NCI-H1694 treated with DMSO at 0.1 percent for 48 hours (cell line): Measurements from ENCODE around the gene PTPRM.

Experiments used
- DNase-seq: peaks from one replicate; lab custom pipeline; 2025; lab: John Stamatoyannopoulos, UW

Gene PTPRM

DNA sequence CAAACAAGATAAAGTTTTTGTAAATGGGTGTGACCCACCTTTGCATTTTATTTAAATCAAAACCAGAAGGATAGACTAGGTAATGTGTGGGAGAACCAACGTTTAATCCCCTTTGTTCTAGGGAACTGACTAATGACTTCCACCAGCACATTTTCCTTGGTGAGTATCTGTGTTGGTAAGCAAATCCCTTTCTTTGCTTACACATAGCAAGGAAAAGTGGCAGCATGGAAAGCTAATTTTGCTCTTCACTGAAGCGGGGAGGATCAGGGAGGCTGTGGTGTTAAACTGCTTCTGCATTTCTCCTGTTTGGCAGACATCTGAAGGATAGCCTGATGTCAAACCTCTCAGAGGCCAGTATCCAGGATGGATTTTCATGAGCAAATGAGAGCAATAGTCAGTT, 331.1 kb downstream of the PTPRM start:
- no peak for DNase-seq

DNA sequence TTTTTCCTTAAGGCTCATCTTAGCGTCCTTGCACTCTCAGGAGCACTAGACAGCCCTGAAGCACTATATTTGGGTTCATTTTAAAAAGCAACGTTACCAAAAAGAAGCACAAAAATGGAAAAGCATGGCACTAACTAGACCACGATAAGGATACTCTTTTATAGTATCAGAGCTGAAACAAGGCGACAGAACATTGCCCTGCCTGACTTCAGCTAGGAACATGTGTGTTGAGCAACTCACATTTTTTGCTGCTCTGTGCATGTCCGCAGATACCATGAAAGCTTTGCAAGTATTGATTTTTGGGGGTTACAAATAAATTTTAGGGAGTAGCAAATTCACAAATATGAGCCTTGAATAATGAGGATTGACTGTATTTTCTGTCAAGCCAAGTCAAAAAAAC, 332.0 kb downstream of the PTPRM start:
- DNase-seq = no peak

DNA sequence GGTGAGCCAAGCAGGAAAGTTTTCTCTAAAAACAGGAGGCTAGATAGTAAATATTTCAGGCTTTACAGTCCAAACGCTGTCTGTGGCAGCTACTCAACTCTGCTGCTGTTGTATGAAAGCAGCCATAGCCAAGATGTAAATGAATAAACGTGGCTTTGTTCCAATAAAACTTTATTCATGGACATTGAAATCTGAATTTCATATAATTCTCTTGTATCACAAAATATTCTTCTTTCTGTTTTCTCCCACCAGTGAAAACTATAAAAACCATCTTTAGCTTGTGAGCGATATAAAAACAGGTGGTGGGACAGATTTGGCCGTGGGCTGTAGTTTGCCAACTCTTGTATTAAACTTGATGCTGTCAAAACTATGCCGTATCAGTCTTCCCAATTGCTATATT, 333.0 kb downstream of the PTPRM start:
- no peak for DNase-seq

DNA sequence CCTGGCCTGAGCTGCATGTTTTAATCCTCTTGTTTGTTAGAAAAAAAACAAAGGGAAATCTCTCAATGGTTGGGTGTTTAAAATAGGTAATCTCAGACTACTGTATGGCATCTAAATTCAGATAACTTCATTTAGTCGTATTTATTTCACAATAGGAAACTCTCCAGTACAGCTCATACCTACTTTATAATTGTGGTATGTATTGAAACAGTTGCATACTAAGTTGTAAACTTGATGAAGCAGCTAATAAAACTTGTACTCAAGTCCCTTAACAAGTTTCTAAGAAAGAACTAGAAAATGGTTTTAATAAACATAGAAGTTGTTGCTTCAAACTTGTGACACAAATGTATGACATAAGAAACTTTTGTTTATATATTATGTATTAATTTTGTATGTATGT, 334.5 kb downstream of the PTPRM start:
- DNase-seq = no peak

DNA sequence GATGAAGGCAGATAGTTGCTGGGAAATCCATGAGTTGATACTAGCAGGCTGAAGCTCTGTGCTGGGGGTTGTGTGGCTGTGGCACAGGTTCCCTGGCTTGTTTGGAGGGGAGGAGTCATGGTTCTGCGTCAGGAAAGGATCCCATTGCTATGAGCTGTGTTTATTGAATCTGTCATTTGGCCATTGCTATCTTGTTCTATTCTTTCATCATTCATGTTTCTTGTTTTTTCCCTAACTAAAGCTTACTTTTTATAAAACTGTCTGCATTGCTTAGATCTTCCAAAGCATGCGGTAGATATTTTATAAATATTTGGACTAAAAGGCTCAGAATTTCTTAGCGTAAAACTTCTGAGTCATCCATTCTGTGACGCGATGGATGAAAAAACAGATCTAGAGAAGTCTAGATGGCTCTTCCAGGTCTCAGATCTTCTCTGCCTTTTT, 335.3 kb downstream of the PTPRM start:
- DNase-seq = no peak

DNA sequence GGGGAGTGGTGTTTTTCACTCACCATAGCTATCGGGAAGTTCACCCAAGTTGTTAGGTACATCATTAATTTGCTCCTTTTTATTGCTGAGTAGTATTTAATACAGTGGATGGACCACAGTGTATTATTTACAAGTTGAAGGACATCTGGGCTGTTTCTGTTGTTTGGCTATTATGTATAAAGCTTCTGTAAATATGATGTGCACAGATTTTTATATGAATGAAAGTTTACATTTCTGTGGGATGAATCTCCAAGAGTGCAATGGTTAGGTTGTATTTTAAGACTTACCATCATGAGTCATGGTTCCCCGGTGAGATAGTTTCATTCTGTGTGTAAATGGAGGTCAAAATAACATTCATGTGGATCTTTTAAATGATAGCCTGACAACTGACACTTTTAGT, 337.4 kb downstream of the PTPRM start:
- DNase-seq = no peak

DNA sequence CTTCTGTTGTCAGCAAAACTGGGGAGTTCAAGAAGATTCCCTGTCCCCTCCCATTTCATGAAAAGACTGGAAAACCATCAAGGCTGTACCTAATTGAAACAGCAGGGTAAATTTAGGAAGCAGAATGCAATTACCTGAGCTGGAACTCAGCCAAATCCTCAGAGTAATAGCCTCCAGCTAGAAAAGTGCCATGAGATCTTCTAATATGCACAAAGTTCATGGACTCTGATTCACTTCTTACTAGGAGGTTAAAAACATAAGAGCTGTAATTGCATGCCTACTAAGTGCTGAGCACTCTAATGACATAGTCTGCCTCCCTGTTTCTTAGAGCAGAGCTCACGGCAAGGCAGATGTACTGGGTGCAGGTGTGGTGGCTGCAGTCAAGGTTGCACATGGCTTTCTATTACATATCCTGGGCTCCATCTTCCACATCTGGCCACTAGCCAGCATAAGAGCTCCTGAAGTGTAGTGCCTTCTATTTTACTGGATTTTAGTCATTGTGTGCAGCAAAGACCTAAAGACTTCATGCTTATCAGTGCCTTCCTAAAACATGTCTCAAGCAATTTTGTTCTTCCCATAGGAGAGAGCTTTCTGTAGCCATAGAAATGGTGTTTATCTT, 341.7 kb downstream of the PTPRM start:
- no peak for DNase-seq

DNA sequence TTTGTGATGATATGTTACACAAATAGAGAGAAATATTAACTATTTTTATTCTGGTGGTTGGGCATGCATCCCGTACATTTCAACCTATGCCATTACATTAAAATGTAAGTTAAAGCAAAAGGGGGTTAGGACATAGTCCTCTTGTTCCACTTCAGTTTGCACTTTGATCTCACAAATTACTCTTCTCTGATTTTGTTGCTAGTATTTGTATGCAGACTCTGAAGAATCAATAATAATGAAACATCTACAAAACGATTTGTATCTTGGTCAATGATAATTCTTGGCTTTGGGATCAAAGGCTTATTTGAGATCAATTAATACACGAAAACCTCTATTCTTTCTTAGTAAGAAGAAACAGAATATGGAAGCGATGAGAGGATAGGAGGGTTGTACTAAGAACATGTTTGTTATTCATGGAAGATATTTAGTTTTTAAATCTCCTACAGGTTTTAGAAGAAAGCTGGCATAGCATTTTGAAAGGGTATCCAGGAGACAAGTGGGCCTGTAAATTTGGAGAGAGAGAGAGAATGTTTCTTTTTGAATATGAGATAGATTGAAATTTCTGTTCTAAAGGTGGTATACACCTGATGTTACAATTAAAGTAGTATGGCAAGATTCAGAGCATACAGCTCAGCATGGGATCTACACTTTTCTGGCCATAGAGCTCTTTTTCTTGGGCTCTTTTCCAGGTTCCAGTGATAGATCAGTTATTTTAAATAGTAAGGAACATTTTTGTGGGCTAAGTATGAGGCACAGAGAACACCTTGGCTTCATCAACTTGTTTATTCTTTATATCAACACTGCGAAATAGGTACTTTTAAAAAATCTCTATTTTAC, 347.9 kb downstream of the PTPRM start:
- no peak for DNase-seq

DNA sequence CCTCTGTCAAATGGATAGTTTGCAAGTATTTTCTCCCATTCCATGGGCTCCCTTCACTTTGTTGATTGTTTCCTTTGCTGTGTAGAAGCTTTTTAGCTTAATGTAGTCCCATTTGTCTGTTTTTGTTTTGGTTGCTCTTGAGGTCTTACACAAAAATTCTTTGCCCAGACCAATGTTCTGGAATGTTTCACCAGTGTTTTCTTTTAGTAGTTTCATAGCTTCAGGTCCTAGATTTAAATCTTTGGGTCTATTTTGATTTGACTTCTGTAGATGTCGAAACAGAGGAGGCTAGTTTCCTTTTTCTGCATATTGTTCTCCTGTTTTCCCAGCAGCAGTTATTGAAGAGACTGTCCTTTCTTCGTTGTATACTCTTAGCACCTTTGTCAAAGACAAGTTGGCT, 351.6 kb downstream of the PTPRM start:
- DNase-seq = no peak

DNA sequence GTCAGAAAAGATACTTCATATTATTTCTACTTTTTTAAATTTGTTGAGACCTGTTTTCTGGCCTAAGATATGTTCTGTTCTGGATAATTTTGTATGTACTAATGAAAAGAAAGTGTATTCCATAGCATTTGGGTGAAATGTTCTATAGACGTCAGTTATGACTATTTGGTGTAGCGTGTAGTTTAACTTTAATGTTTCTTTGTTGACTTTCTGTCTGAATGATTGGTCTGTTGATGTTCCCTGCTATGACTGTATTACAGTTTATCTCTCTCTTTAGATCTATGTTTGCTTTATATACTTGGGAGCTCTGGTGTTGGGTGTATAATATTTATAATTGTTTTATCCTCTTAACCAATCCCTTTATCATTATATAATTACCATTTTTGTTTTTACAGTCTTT, 352.4 kb downstream of the PTPRM start:
- no peak for DNase-seq

DNA sequence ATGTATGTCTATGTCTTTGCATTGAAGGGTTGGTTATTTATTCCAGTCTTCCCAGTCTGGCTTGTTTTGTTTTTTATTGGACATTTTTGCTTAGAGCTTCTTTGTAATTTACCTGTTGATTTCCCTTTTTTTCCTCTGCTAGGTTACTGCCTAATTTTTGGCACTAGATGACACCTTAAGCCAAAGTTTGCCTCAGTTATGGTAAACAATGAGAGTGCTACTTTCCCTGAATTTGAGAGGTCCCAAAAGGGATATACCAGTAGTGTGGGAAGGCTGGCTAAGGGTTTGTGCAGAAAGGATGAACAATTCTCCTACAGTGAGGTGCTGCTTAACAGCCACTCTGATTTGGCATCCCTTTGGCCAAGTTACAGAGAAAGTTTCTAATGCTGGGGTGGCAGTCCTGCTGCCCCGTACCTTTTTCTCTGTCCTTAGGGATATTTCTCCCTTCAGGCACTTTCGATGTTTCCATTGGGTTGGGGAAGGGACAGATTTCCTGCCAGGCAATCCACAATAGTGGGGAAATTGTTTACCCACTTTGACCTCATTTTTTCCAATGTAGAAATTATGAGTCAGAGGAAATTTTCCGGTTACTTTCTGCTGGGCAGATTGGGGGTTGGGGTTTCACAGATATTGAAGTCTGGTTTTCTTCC, 354.9 kb downstream of the PTPRM start:
- DNase-seq = no peak

DNA sequence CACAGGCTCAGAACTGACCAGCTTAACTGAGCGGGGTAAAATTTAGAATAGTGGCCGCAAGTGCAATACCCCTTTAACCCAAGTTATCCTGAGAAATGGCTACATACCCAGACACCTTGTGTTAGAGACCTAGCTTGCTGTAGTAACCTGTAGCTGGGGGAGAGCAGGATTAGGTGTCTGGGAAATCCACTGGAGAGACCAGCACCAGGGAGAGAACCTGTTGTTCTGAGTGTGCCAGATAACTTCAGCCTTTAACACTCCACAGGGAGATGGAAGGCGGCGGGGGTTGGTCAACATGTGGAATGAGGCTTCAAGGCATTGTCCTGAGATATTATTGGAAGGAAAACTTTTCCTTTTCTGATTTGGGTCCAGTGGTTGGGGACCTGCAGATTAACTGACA, 356.0 kb downstream of the PTPRM start:
- DNase-seq = no peak

DNA sequence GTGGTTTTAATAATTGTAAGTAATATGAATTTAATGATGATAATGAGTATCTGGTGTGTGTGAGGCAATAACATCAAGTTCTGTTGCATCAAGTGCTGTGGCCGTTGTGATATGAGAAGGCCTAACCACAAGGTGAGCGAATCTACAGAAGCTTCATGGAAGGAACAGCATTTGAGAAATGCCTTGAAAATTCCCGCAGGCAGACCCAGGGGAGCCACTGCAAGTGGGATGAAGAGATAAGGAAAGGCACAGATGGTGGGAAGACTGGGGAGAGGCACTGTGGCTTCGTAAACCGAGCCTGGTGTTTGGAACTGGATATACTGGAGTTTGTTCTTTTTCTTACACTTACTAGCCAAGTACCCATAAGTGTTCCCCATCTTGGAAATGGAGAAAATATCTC, 357.5 kb downstream of the PTPRM start:
- no peak for DNase-seq

DNA sequence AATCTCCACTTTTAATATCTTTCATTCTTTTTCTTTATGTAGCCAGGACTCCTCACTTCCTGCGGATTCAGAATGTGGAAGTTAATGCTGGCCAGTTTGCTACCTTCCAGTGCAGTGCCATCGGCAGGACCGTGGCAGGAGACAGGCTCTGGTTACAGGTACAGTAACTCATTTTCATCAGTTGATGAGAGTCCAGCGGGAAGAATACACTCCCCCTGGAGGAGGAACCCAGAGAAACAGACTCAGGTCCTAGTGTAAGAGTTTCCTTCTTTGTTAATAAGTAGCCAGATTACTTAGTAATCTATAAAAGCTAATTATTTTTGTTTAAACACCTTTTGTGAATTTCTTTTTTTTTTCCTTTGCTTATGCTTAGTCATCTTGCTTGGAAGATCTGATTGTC, 359.4 kb downstream of the PTPRM start:
- no peak for DNase-seq

DNA sequence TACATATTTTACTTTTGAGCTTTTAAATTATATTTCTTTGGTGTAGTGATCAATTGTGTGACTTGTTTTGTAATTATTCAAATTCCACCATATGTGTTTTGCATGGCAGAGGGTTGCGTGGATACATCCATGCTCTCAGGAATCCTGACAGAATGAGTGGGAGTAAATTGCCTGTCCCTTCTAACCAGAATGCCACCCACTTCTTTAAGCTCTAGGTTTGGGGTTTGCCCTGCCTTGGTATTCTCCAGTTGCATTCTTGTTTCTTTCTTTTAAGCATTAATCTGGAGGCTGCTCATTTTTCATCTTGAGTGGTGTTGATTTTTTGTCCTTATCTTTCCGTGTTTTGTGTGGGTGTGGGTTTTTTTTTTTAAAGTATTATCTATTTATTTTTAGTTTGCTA, 360.0 kb downstream of the PTPRM start:
- DNase-seq = no peak

DNA sequence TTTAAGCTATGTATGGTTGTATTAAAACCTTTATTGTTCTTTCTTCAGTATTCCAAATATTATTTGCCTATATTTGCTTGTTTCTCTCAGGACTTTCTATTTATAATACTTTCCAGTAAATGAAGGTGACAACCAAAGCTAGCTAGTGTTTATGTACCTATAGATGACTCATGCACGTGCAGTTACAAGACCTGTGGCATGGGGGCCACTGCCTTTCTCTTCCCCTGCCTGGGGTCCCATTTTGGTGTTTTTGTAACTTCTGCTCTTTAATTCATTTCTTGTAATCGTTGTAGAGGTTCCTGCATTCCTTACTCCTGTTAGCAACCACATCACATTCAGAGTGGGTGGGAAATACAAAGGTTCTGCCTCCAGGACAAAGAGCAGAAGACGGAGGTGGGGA, 364.6 kb downstream of the PTPRM start:
- no peak for DNase-seq

DNA sequence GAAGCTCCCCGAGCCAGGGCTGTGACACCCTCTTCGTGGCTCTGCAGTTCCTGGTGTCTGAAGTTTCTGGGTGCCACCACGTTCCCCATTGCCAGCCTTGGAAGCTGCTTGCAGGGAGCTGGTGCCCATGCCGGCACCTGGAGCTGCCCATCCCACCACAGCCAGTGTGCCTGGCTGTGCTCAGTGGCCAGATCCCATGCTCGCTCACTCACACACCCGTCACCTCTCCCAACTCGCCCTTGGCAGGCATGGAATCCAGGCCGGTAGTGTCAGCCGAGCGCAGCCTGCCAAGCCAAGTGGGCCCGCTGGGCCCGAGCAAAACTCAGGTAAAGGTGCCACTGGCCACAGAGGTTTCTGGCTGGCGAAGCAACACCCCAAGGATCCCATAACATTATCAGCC, 370.2 kb downstream of the PTPRM start:
- DNase-seq = no peak

DNA sequence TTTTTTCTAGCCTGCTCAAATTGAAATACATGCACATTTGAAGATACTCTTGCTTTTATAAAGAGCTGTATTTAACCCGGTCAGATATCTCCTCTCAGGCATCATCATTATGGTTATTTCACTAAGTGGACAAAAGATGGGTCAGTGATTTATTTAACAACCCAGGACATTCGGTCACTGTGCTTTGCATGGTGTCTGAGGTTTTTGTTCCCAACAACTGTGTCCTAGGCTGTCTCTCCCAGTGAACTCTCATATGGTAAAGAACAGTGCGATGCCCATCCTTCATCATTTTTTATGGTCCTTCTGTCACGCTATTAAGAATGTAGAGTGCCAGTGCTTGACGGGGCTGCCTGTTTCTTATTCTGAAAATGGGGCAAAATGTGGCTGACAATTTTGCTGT, 372.4 kb downstream of the PTPRM start:
- DNase-seq = no peak

DNA sequence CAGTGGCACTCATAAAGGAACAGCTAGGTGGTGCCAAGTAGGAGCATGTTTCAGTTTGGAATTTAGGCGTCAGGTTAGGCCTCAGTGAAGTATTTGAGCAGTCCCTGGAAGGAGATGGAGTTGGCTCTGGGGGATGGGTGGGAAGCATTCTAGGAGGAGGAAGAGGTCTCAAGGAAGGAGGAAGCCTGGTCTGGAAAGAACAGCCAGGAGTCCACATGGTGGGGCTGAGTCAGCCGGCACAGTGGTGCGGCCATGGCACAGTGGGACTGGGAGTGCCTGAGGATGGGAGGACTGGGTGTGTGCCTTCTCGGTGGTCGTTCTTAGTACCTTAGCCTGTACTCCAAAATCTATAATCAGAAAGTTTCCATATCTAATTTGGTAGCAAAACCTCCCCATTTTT, 373.3 kb downstream of the PTPRM start:
- no peak for DNase-seq

DNA sequence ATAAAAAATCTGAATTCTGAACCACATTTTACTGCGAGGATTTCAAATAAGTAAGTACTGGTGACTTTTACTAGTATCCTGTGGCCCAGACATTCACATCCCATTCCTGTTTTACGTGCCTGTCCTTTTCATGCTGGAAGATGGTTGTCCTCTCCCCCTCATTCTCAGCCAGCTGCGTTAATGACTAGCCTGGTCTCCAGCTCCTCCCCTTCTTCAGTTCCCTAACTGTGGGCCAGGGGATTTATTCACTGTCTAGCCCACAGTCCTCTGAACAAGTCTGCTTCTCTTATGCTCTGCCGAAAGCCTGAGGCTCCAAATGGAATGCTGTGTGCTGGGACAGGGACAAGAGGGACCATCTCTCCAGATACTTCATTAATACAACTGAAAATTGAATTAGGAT, 373.9 kb downstream of the PTPRM start:
- DNase-seq = no peak

DNA sequence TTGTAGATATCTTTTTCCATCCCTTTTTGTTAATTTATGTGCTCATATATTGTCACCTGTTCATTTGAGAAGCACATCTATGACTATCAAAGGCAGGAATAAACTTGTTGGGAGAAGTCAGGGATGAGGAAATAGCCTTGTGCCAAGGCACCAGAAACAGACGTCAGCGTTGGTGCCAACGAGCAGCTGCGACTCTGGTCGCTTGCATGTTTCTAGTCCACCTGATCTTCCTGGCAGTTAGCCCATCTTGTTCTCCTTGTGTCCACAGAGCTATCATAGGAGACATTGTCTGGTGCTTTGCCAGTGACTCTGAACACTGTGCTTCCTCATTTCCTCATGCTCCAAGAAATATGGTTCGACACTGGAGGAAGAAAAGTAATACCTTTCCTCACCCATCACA, 374.4 kb downstream of the PTPRM start:
- DNase-seq = peak; percentile 23

DNA sequence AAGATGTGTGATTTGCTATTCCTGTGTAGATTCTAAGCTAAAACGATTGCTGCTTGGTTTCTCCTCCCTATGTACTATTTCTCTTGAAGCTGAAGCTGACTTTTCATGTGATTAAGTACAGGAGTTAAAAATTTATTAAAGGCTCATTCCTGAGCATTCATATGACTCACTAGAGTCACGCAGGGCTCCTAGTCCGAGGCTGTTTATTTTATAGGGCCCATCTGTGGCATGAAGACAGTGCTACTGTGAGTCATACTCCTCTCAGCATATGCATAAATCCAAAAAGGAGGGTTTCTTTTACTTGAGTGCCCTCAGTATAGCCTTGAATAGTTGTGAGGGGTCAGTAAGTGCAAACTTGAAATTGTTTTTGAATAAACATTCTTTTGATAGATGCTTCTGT, 378.8 kb downstream of the PTPRM start:
- no peak for DNase-seq

DNA sequence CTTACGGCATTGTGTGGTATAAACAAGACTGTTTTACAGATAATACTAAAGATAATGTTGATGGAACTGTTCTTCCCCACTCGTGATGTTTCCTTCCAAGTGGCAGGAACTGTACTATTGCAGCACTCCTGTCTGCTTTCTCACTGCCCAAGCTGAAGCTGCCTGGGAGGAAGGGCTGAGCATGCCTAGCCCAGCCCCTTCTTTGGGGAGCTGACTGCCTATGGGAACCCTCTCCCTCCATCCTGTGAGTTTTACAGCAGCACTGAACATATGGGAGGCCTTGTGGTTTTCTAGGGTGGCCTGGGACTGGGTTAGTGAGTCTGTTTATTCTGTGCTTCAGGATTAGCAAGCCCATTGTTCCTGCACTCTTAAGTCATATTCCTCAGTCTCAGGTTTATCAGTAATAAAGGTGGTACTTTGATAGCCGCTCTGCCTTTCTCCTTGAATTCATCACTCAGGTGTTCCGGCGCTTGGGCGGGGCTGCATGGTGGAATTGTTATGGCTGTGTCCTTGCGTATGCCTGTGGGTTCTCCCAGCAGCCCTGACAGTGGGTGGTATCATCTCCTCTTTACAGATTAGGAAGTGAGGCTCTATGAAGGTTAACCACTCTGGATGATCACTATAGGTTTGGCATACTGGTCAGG, 379.7 kb downstream of the PTPRM start:
- no peak for DNase-seq
